H1 (cell line): ENCODE measurements around the gene PCDH20. TPM values are rescaled to one million over a fixed set of nuclear protein-coding genes. Genes with fewer than 3 reads are reported as not detected.

Experiments
- CTCF ChIA-PET: fragments of 300-600 bp; sonication (Branson Sonifier 250); formaldehyde crosslinking; loops from one replicate; lab custom pipeline; 2021; ENCODE audit not compliant: partially characterized antibody; lab: Charles Lee
- POLR2A ChIA-PET: fragments of 300-600 bp; sonication (Branson Sonifier 250); formaldehyde crosslinking; loops from one replicate; lab custom pipeline; 2021; ENCODE audit warnings: inconsistent platforms; ENCODE audit not compliant: partially characterized antibody; lab: Charles Lee
- DNase-seq, 2 experiments: peaks; one replicate each; pipeline versions ENCODE4 v3.0.0 to v3.0.0-alpha.2; 2010 to 2022; ENCODE audit warnings: low spot score in 2 of 2, low read depth in 1 of 2, mixed read lengths in 1 of 2
- FAIRE-seq: peaks from 2 replicates; lab custom pipeline; 2011; peaks lifted over from hg19 to GRCh38; lab: Jason Lieb, UNC
- H2AFZ ChIP-seq: 2 replicates; pipeline ENCODE4 v1.8.1; 2012; ENCODE audit warnings: low read length, inconsistent platforms
- H2AK5ac ChIP-seq: 2 replicates; pipeline ENCODE4 v1.6.1; 2013; ENCODE audit warnings: low read depth, low read length
- H2BK120ac ChIP-seq: replicated peaks from 2 replicates; pipeline ENCODE3; 2013; ENCODE audit warnings: low read depth, low read length, inconsistent platforms
- H2BK12ac ChIP-seq: 2 replicates; pipeline ENCODE4 v1.6.1; 2013; ENCODE audit warnings: low read depth, low read length
- H2BK15ac ChIP-seq: 2 replicates; pipeline ENCODE4 v1.6.1; 2013; ENCODE audit warnings: low read length
- H2BK20ac ChIP-seq: 2 replicates; pipeline ENCODE4 v1.6.1; 2013; ENCODE audit warnings: low read length
- H2BK5ac ChIP-seq: 2 replicates; pipeline ENCODE4 v1.6.1; 2013; ENCODE audit warnings: low read depth, low read length
- H3K14ac ChIP-seq: 2 replicates; pipeline ENCODE4 v1.6.1; 2013; ENCODE audit warnings: inconsistent platforms; ENCODE audit not compliant: insufficient read length
- H3K18ac ChIP-seq: 2 replicates; pipeline ENCODE4 v1.6.1; 2013; ENCODE audit warnings: low read length; ENCODE audit errors: extremely low read depth
- H3K23ac ChIP-seq: 2 replicates; pipeline ENCODE4 v1.6.1; 2013; ENCODE audit warnings: inconsistent platforms; ENCODE audit not compliant: insufficient read length
- H3K23me2 ChIP-seq: 2 replicates; pipeline ENCODE4 v1.6.1; 2013; ENCODE audit warnings: low read depth, low read length
- H3K27ac ChIP-seq: 2 replicates; pipeline ENCODE4 v1.6.1; 2011; ENCODE audit warnings: low read depth, low read length, inconsistent platforms
- H3K27me3 ChIP-seq, 4 experiments: replicated peaks in 1 of 4; 1 replicate in 1 of 4; 2 replicates in 3 of 4; pipeline versions ENCODE4 v1.6.1 to v1.8.1; 2011 to 2013; ENCODE audit warnings: low read length in 3 of 4, mild to moderate bottlenecking in 3 of 4, inconsistent platforms in 2 of 4, mixed read lengths in 2 of 4, moderate library complexity in 1 of 4; ENCODE audit not compliant: control insufficient read depth in 3 of 4, insufficient read depth in 3 of 4; ENCODE audit errors: extremely low read depth in 1 of 4
- H3K36me3 ChIP-seq, 4 experiments: 2 replicates each; pipeline versions ENCODE4 v1.6.1 to v1.8.1; 2011 to 2013; ENCODE audit warnings: mild to moderate bottlenecking in 4 of 4, low read length in 3 of 4, moderate library complexity in 2 of 4, control low read depth in 1 of 4, inconsistent platforms in 1 of 4; ENCODE audit not compliant: insufficient read depth in 4 of 4, control insufficient read depth in 2 of 4
- H3K4ac ChIP-seq: replicated peaks from 2 replicates; pipeline ENCODE3; 2013; ENCODE audit warnings: low read length, low read depth, mixed read lengths, inconsistent platforms; ENCODE audit not compliant: insufficient read length
- H3K4me1 ChIP-seq, 4 experiments: replicated peaks in 1 of 4; 1 replicate in 1 of 4; 2 replicates in 3 of 4; pipeline versions ENCODE4 v1.6.1 to v1.8.1; 2011 to 2013; ENCODE audit warnings: low read length in 3 of 4, inconsistent platforms in 2 of 4, mixed read lengths in 1 of 4; ENCODE audit not compliant: insufficient read depth in 4 of 4, control insufficient read depth in 3 of 4
- H3K4me2 ChIP-seq, 2 experiments: 2 replicates each; pipeline versions ENCODE4 v1.6.1 to v1.8.1; 2011 to 2013; ENCODE audit warnings: low read depth in 2 of 2, low read length in 2 of 2, control low read depth in 1 of 2, inconsistent platforms in 1 of 2, mild to moderate bottlenecking in 1 of 2; ENCODE audit not compliant: insufficient read depth in 1 of 2
- H3K4me3 ChIP-seq, 4 experiments: fragments of 200-600, 300-600 bp in 1 of 4; sonication (generic), shearing (Covaris generic), sonication (Bioruptor Twin) in 1 of 4; 2 replicates each; pipeline versions ENCODE4 v1.5.1 to v1.8.1; 2011 to 2016; ENCODE audit warnings: low read length in 4 of 4, low read depth in 3 of 4, control low read depth in 2 of 4, inconsistent platforms in 2 of 4, mild to moderate bottlenecking in 2 of 4, mixed read lengths in 1 of 4, moderate library complexity in 1 of 4; ENCODE audit not compliant: insufficient read depth in 2 of 4; ENCODE audit errors: extremely low read depth in 1 of 4
- H3K56ac ChIP-seq: replicated peaks from 2 replicates; pipeline ENCODE3; 2013; ENCODE audit warnings: low read depth, mild to moderate bottlenecking, mixed read lengths, low read length, inconsistent platforms; ENCODE audit not compliant: insufficient read length
- H3K79me1 ChIP-seq: 2 replicates; pipeline ENCODE4 v1.6.1; 2013; ENCODE audit warnings: low read depth, low read length, control low read depth
- H3K79me2 ChIP-seq, 2 experiments: 2 replicates each; pipeline versions ENCODE4 v1.6.1 to v1.8.1; 2012 to 2013; ENCODE audit warnings: low read length in 2 of 2, mild to moderate bottlenecking in 2 of 2, inconsistent platforms in 1 of 2; ENCODE audit not compliant: insufficient read depth in 2 of 2, control insufficient read depth in 1 of 2
- H3K9ac ChIP-seq, 4 experiments: replicated peaks in 1 of 4; 1 replicate in 1 of 4; 2 replicates in 3 of 4; pipeline versions ENCODE4 v1.6.1 to v1.8.1; 2011 to 2013; ENCODE audit warnings: low read depth in 3 of 4, low read length in 3 of 4, control low read depth in 2 of 4, mild to moderate bottlenecking in 2 of 4, moderate library complexity in 2 of 4, inconsistent platforms in 1 of 4; ENCODE audit errors: extremely low read depth in 1 of 4
- H3K9me3 ChIP-seq, 2 experiments: 2 replicates each; pipeline versions ENCODE4 v1.6.1 to v1.8.1; 2012 to 2013; ENCODE audit warnings: mild to moderate bottlenecking in 2 of 2, moderate library complexity in 2 of 2, control low read depth in 1 of 2, inconsistent platforms in 1 of 2, low read depth in 1 of 2, low read length in 1 of 2, mixed read lengths in 1 of 2; ENCODE audit not compliant: insufficient read depth in 2 of 2
- H4K20me1 ChIP-seq, 2 experiments: replicated peaks in 1 of 2; 2 replicates each; pipeline versions ENCODE3 to v1.8.1; 2011 to 2013; ENCODE audit warnings: inconsistent platforms in 2 of 2, low read length in 2 of 2, mild to moderate bottlenecking in 1 of 2; ENCODE audit not compliant: insufficient read depth in 2 of 2, control insufficient read depth in 1 of 2
- H4K5ac ChIP-seq: 2 replicates; pipeline ENCODE4 v1.6.1; 2013; ENCODE audit warnings: low read length, low read depth, mixed read lengths, inconsistent platforms; ENCODE audit not compliant: insufficient read length
- H4K8ac ChIP-seq: 2 replicates; pipeline ENCODE4 v1.8.0; 2013; ENCODE audit warnings: mild to moderate bottlenecking, moderate library complexity, low read length, inconsistent platforms; ENCODE audit not compliant: insufficient read depth; ENCODE audit errors: extremely low read depth
- H4K91ac ChIP-seq: replicated peaks from 2 replicates; pipeline ENCODE3; 2013; ENCODE audit warnings: low read length, mixed read lengths, inconsistent platforms; ENCODE audit not compliant: insufficient read length
- CBX5 ChIP-seq: fragments of 300-800, 300-1000 bp; sonication (generic); IDR thresholded peaks from 2 replicates; pipeline ENCODE4 v1.7.1; 2016; ENCODE audit warnings: antibody characterized with exemption, low read length, low read depth
- CTBP2 ChIP-seq: IDR thresholded peaks from 2 replicates; pipeline ENCODE4 v1.7.0; 2011; ENCODE audit warnings: borderline replicate concordance, mild to moderate bottlenecking, moderate library complexity, mixed read lengths, low read length; ENCODE audit not compliant: insufficient read depth, insufficient read length
- GABPA ChIP-seq: IDR thresholded peaks from 2 replicates; pipeline ENCODE4 v1.6.1; 2011; ENCODE audit warnings: mild to moderate bottlenecking, low read length, moderate library complexity, borderline replicate concordance; ENCODE audit not compliant: insufficient read depth
- GTF2F1 ChIP-seq: IDR thresholded peaks from 2 replicates; pipeline ENCODE4 v1.6.1; 2012; ENCODE audit warnings: low read depth, low read length, improper control_type of control experiment, borderline replicate concordance
- POLR2A ChIP-seq, 2 experiments: IDR thresholded peaks; 1 replicate in 1 of 2; 2 replicates in 1 of 2; pipeline ENCODE4 v1.6.1; 2011; ENCODE audit warnings: low read depth in 2 of 2, low read length in 2 of 2, mild to moderate bottlenecking in 2 of 2; ENCODE audit errors: control extremely low read depth in 1 of 2
- RAD21 ChIP-seq, 2 experiments: IDR thresholded peaks in 1 of 2; conservative IDR thresholded peaks in 1 of 2; 2 replicates each; pipeline ENCODE4 v1.6.1; 2011; ENCODE audit warnings: low read depth in 2 of 2, low read length in 2 of 2, improper control_type of control experiment in 1 of 2, inconsistent platforms in 1 of 2, mild to moderate bottlenecking in 1 of 2, moderate library complexity in 1 of 2
- RXRA ChIP-seq: IDR thresholded peaks from 2 replicates; pipeline ENCODE4 v1.6.1; 2011; ENCODE audit warnings: low read depth, mild to moderate bottlenecking, low read length, moderate library complexity; ENCODE audit not compliant: insufficient read depth
- SIX5 ChIP-seq: IDR thresholded peaks from 2 replicates; pipeline ENCODE4 v1.6.1; 2011; ENCODE audit warnings: mild to moderate bottlenecking, low read depth, low read length
- SP2 ChIP-seq: IDR thresholded peaks from 2 replicates; pipeline ENCODE4 v1.6.1; 2012; ENCODE audit warnings: mild to moderate bottlenecking, low read length, inconsistent platforms
- TEAD4 ChIP-seq: IDR thresholded peaks from 2 replicates; pipeline ENCODE4 v1.6.1; 2012; ENCODE audit warnings: low read depth, low read length, inconsistent platforms, mixed read lengths
- YY1 ChIP-seq: IDR thresholded peaks from 2 replicates; pipeline ENCODE4 v1.6.1; 2011; ENCODE audit warnings: low read depth, mild to moderate bottlenecking, low read length
- WGBS, 2 experiments: shearing (Covaris generic) in 1 of 2; methylation state at CpG; one replicate each; pipeline versions ENCODE4 v1.1.6 to v1.1.7; 2013 to 2015; ENCODE audit warnings: low lambda C conversion rate in 2 of 2, mixed read lengths in 2 of 2, inconsistent platforms in 1 of 2, low coverage in 1 of 2, missing lambda C conversion rate in 1 of 2; ENCODE audit not compliant: insufficient replicate concordance in 2 of 2, insufficient coverage in 1 of 2, insufficient read length in 1 of 2; ENCODE audit errors: extremely low coverage in 1 of 2, missing lambda C conversion rate in 1 of 2; 5-methylcytosine and 5-hydroxymethylcytosine counted together
- polyA plus RNA-seq, 7 experiments: library from polyadenylated mRNA; depleted of rRNA in 3 of 7; stranded (reverse) in 5 of 7; unstranded in 2 of 7; fragments of >200 nt in 5 of 7; fragments of 200-250 nt in 2 of 7; gene quantifications; 1 replicate in 5 of 7; 2 replicates in 1 of 7; 4 replicates in 1 of 7; pipeline versions ENCODE4 v1.2.1 to v1.2.3, GENCODE V29; 2011 to 2013; ENCODE audit warnings: missing spikeins in 2 of 7, mixed read lengths in 2 of 7
- total RNA-seq: library from RNA; stranded (reverse); fragmentation: NEBNext Ultra II Directional; extraction: Animal tissue kit (Norgen Biotek cat#: 25700); gene quantifications from 2 replicates; pipeline ENCODE4 v1.2.1, GENCODE V29; 2021
- TF ChIP-seq, protein P1 (sequence below), 3 experiments: IDR thresholded peaks; 1 replicate in 2 of 3; 2 replicates in 1 of 3; pipeline versions ENCODE4 v1.5.1 to v1.6.1; 2011; ENCODE audit warnings: low read length in 3 of 3, mild to moderate bottlenecking in 3 of 3, inconsistent platforms in 2 of 3, low read depth in 1 of 3, moderate library complexity in 1 of 3; ENCODE audit not compliant: insufficient read depth in 1 of 3; ENCODE audit errors: control extremely low read depth in 1 of 3

PCDH20 gene
- total and polyA plus RNA-seq, 2 of the 8 experiments (the other 6 are each of a cell fraction or from before 2014, with no cell fraction given), result 0.65 to 2.2 TPM

DNA sequence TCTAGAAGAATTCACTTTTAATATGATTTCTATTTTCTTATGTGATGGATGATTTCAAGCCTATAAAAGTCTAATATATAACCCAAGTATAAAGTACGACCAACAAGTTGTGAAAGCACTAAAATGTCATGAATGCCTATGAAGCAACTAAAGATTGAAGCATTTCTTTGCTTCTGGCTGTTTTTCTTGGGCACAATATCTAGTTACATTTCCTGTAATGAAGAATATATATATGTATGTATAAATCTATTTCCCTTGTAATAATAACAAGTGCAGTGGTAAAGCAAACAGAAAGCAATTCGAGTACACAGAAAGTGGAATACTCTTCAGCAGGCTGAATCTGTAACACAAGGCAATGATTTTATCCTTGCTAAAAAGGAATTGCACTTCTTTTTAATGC is 5.4 kb downstream of the PCDH20 start:
- Histone ChIP-seq H3K36me3 (no peaks in the 10 kb centered on the region), H2BK12ac (no peak overlapping the region), H4K91ac (no peak overlapping the region), H3K9me3 (no peaks in the 10 kb centered on the region), H4K5ac (no peak overlapping the region), H4K20me1 (peaks cover 0 to 2% of the 10 kb centered on the region in 2 experiments), H4K8ac (no peak overlapping the region), H2BK120ac (no peak overlapping the region), H3K27ac (no peak overlapping the region), H3K9ac (no peak overlapping the region), H3K27me3 (peaks cover 2 to 21% (median 16%) of the 10 kb centered on the region in 4 experiments), H3K4me3 (no peak overlapping the region), H3K79me1 (no peaks in the 10 kb centered on the region), H2BK20ac (no peak overlapping the region), H3K4ac (no peak overlapping the region), H2AFZ (no peak overlapping the region), H3K23me2 (peaks cover 14% of the 10 kb centered on the region), H3K14ac (no peak overlapping the region), H2BK15ac (no peak overlapping the region), H3K23ac (no peak overlapping the region), H2BK5ac (no peak overlapping the region), H3K4me2 (no peak overlapping the region), H3K56ac (no peak overlapping the region), H2AK5ac (no peak overlapping the region), H3K18ac (no peak overlapping the region), H3K4me1 (no peaks in the 10 kb centered on the region), H3K79me2 (no peaks in the 10 kb centered on the region)
- POLR2A ChIA-PET, result no interaction called here
- no peak for DNase-seq
- WGBS, 2 experiments, result 69% methylated on average over 2 of the region's 2 CpGs; no CpG with 5 or more reads in 1 of the 2 experiments
- CTCF ChIA-PET, result interaction anchor here (0.7 to 2.3 kb wide), 14 partner anchors 13 to 783 kb away, joined by 3 to 10 read pairs (median 4); no protein-coding TSS in a partner anchor
- FAIRE-seq, result no peak
- no peak for TF ChIP-seq CTBP2
- TF ChIP-seq SP2, result no peak
- TF ChIP-seq RAD21 (IDR thresholded peaks at IDR 0.05 in 1 of 2, conservative IDR thresholded peaks at IDR 0.05 in 1 of 2; ENCODE audit: low read depth in 2 of 2, low read length in 2 of 2), result no peak
- no peak for TF ChIP-seq POLR2A (IDR thresholded peaks at IDR 0.05; ENCODE audit: control extremely low read depth in 1 of 2, low read depth in 2 of 2, low read length in 2 of 2)
- no peak for TF ChIP-seq TEAD4
- TF ChIP-seq CBX5, result no peak
- TF ChIP-seq SIX5, result no peak
- TF ChIP-seq, protein P1, sequence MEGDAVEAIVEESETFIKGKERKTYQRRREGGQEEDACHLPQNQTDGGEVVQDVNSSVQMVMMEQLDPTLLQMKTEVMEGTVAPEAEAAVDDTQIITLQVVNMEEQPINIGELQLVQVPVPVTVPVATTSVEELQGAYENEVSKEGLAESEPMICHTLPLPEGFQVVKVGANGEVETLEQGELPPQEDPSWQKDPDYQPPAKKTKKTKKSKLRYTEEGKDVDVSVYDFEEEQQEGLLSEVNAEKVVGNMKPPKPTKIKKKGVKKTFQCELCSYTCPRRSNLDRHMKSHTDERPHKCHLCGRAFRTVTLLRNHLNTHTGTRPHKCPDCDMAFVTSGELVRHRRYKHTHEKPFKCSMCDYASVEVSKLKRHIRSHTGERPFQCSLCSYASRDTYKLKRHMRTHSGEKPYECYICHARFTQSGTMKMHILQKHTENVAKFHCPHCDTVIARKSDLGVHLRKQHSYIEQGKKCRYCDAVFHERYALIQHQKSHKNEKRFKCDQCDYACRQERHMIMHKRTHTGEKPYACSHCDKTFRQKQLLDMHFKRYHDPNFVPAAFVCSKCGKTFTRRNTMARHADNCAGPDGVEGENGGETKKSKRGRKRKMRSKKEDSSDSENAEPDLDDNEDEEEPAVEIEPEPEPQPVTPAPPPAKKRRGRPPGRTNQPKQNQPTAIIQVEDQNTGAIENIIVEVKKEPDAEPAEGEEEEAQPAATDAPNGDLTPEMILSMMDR (IDR thresholded peaks at IDR 0.05; ENCODE audit: control extremely low read depth in 1 of 3, insufficient read depth in 1 of 3, low read depth in 1 of 3, low read length in 3 of 3), result no peak
- no peak for TF ChIP-seq GABPA
- no peak for TF ChIP-seq RXRA
- TF ChIP-seq YY1, result no peak
- TF ChIP-seq GTF2F1, result no peak
